Hematopoietic multipotent progenitor cell (in vitro differentiated cells): ENCODE measurements around the gene CYGB. TPM values are rescaled to one million over a fixed set of nuclear protein-coding genes. Genes with fewer than 3 reads are reported as not detected.

Source experiments
- DNase-seq, 3 donors: peaks; one replicate each; pipeline ENCODE4 v3.0.0-alpha.2; 2011 to 2015; ENCODE audit warnings: low read depth in 2 of 3, low spot score in 2 of 3
- total RNA-seq: library from RNA; depleted of rRNA; stranded (reverse); fragments of >200 nt; gene quantifications from one replicate; pipeline ENCODE4 v1.2.3, GENCODE V29; 2012

CYGB gene
- 1.1 TPM for total RNA-seq

GRCh38 chr17:76537578-76538280 lies at the start of gene CYGB:
Gene CYGB, minus strand, starts transcription at chr17:76537709. Its CDS starts 167 bp downstream, at chr17:76537542.
- DNase-seq: peak in 1 of 3 donors; percentile 45

DNA sequence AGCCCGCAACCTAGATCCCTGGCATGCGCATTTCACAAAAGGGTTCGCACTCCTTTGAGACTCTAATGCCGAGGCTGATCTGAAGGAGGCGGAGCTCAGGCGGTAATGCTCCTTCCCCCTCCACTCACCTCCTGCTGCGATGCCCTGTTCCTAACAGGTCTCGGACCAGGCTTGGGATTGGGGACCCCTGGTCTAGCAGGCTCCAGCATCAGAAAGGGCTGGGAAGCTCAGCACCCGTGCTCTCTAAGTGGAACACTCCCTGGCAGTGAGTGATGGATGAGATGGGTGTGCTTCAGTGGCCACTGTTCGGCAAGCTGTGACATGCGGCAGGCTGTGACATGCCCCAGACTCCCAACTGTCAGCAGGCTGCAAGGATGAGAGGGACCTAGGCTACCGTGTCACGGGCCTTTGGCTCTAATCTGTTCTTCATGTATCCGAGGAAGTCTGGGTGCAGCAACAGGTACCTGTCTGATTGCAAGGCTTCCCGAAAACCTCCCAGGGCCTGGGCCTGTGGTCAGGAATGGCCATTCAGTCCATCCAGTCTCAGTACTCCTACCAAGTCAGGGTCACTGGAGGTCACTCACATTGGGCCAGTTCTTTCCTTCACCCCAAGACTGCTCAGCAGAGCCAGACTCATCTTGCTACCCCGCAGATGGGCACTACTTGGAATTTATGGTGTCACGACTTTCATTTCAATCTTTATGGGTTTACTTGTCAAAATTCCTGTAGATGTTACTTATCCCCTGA lies 49.4 kb upstream of the CYGB start:
- DNase-seq: no peak

GRCh38 chr17:76585649-76586593 lies 48.4 kb upstream of the CYGB start, which contains the start of gene ST6GALNAC2:
Gene ST6GALNAC2, minus strand, starts transcription at chr17:76585860. Its CDS starts 52 bp downstream, at chr17:76585808.
- peak in 2 of 3 donors; percentile 68 for DNase-seq

GRCh38 chr17:76585033-76585648 lies 47.6 kb upstream of the CYGB start:
- no peak for DNase-seq

- no peak for DNase-seq
Measured at GRCh38 chr17:76584427-76585032, 47.0 kb upstream of the CYGB start.

- no peak for DNase-seq
Measured at GRCh38 chr17:76582660-76583059, 45.2 kb upstream of the CYGB start.

DNA sequence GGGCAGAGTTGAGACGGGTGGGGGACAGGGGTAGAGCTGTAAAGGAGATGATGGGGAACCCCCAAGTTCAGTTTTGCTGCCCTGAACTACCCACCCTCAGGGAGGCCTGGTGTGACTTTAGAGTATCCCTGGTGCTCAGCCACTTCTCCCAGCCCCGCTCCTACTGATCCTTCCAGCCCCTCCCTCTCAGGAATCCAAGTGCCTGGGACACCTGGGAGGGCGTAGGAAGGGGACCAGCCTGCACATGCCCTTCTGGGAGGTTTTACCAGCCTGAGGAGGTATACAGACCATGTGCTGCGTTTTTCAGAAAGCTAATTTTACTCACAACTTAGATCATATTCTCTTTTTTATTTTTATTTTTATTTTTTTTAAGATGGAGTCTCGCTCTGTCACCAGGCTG lies 44.0 kb upstream of the CYGB start:
- DNase-seq: no peak

DNA sequence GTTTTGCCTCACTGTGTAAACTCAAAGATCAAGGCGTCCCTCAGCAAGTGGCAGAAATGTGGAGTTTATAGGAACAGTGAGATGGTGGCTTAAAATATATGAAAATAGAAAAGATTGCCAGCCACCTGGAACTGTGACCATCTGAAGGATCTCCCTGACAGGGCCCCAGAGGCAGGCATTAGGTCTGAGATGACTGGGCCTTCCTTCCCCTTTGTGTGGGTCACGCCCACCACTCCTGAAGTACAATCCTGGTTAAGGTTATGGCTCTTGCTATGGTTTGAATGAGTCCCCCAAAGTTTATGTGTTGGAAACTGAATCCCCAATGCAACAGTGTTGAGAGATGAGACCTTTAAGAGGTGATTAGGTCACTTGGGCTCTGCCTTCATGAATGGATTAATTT lies 41.8 kb upstream of the CYGB start:
- DNase-seq: peak in 1 of 3 donors; percentile 31

- no peak for DNase-seq
Measured at GRCh38 chr17:76578376-76578775, 40.9 kb upstream of the CYGB start.

- DNase-seq: no peak
Measured at GRCh38 chr17:76577876-76578275, 40.4 kb upstream of the CYGB start.

- no peak for DNase-seq
Measured at GRCh38 chr17:76576189-76576588, 38.7 kb upstream of the CYGB start.

DNA sequence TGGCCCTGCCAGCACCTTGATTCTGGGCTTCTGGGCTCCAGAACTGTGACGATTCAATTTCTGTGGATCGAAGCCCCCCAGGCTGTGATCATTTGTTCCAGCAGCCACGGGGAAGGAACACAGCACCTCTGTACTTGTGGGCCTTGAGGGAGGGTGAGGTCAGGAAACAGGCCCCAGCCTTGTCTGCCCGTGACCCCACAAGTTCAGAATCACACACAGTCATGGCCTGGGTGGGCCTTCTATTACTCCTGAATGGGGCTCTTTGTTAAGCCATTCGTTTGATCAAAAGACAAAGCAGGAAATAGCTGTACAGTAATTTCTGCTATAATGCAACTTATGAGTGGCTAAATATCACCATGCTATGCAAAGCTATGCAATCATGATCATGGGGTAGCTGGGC lies 38.1 kb upstream of the CYGB start:
- DNase-seq: no peak

DNA sequence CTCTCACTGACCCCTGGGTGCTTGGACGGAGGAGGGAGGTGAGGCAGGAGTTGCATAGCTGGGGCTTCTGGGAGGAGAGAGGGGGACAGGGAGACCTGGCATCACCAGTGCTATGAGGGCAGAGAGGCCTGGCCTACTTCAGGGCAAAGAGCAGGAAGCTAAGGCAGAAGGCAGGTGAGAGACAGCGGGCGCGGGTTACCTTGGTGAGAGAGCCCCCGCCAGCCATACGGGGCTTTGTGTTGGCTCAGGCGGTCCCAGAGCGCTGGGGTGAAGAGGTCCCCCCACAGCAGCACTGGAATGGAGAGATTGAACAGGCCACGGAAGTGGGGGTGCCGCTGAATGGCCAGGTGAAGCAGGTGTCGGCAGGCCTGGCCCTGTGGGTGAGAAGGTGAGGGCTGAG lies 36.7 kb upstream of the CYGB start:
- no peak for DNase-seq

- DNase-seq: no peak
Measured at GRCh38 chr17:76573096-76573495, 35.6 kb upstream of the CYGB start.

DNA sequence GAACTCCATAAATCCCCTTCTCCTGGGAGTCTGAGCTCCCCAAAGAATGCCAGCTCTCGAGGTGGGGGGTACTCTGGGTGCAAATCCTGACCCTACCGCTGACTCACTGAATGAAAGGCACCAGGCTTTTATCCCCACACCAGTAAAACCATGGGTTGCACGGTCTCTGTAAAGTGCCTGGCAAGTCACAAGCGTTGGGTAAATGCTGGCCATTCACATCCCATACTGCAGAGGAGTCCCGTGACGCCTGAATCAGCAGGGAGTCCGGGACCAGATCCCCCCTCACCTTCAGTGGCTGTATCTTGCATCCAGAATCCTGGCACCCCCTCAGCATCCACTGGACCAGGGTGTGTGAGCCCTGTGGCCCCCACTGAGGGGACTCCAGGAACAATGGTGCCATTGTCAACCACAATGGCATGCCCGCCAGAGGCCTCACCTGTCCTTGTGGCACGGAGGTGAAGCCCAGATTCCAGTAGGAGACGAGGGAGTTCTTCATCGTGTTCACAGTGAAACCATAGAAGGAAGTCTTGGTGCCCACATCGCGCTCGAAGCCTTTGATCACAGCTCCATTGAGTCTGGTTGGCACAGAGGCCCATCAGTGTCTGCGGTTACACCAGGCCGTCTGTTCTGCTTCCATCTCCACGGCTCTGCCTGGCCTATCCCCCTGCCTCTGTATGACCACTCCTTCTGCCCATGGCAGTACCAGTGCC lies 34.8 kb upstream of the CYGB start:
- no peak for DNase-seq

GRCh38 chr17:76570877-76571471 lies 33.5 kb upstream of the CYGB start:
- DNase-seq: no peak

GRCh38 chr17:76570457-76570856 lies 32.9 kb upstream of the CYGB start:
- no peak for DNase-seq

DNA sequence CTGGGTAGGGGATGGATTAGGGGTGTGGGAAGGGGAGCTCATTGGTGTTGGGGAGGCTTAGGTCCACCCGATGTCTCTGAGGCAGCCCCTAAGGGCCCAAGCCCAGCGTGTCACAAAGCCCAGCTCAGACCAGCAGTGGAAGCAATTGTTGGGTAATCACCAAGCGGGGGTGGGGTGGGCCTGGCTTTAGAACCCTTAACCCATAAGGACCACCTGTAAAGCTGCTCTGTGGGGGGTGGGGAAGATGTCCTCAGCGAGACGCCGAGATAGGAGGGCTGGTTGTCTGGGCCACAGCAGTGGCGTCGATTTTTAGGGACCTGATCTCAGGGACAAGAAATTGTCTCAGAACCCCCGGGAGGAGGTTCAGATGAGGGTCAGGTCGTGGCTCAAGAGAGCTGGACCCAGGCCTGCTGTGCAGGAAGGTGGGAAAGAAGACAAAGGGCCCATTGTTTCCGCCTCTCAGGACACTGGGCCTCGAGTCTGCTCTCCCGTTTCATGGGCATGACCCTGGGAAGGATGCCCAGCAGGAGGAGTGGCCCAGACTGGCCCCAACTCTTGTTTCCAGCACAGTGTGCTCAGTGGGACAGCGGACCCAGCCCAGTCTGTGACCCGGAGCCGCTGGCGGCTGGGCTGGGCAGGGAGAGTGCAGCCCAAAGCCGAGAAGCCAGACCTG lies 32.2 kb upstream of the CYGB start:
- no peak for DNase-seq

DNA sequence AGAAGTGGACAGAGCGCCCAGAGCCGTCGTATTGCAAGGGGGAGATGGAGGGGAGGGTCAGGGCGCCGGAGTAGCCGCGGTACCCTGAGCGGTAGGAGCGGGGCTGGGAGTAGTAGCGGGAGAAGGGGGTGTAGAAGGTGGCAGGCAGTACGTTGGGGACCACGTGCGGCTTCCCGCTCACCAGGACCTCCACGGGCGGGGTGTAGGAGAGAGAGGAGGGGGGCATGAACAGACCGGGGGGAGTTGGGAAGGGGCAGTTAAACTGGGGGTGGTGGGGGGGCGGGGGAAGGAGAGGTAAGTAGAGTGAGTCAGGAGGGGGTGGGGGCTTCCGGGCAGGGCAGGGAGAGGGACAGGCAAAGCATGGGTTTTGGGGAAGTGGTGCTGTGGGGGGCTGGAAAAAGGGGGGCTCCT lies 31.3 kb upstream of the CYGB start:
- DNase-seq: peak in 2 of 3 donors; percentile 61 to 71
